Erythroblast (primary cell): ENCODE measurements around the gene ACVR2B.

Source experiments
- GATA1 ChIP-seq: IDR thresholded peaks from 2 replicates; pipeline ENCODE4 v1.6.1; 2011; ENCODE audit warnings: low read depth, mild to moderate bottlenecking, control low read depth, low read length, moderate library complexity
- POLR2A ChIP-seq: IDR thresholded peaks from 2 replicates; pipeline ENCODE4 v1.6.1; 2011; ENCODE audit warnings: mild to moderate bottlenecking, low read length

DNA sequence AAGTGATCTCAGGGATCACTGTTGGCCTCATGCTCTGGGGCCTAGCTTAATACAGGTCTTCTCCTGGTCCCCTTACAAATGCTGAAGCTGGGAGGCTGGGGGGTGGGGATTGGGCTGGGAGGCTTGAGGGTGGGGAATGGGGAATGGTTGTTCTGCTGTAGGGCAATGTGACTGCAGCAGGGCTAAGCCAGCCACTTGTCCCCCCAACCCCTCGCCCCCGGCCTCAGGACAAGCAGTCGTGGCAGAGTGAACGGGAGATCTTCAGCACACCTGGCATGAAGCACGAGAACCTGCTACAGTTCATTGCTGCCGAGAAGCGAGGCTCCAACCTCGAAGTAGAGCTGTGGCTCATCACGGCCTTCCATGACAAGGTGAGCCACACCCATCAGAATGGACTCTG, 25.2 kb downstream of the ACVR2B start:
- no peak for TF ChIP-seq POLR2A
- TF ChIP-seq GATA1: no peak
